HUES48 (cell line): ENCODE data around the gene RPUSD1.
"Not testable (repeated sequence)": the region's sequence is repeated elsewhere in the genome, so short reads cannot be mapped to it uniquely, and the experiment has no call there.

Experiments
- H3K27ac ChIP-seq: one replicate; pipeline ENCODE4 v1.7.0; 2013; ENCODE audit warnings: low read depth, low read length, inconsistent platforms
- H3K27me3 ChIP-seq: 2 replicates; pipeline ENCODE4 v1.6.1; 2013; ENCODE audit warnings: mild to moderate bottlenecking, low read length; ENCODE audit not compliant: control insufficient read depth, insufficient read depth
- H3K36me3 ChIP-seq: 2 replicates; pipeline ENCODE4 v1.6.1; 2013; ENCODE audit warnings: low read length; ENCODE audit not compliant: control insufficient read depth, insufficient read depth
- H3K4me1 ChIP-seq: 2 replicates; pipeline ENCODE4 v1.6.1; 2013; ENCODE audit warnings: mild to moderate bottlenecking, low read length; ENCODE audit not compliant: control insufficient read depth, insufficient read depth
- H3K4me3 ChIP-seq: 2 replicates; pipeline ENCODE4 v1.5.1; 2013; ENCODE audit warnings: mild to moderate bottlenecking, low read depth, low read length
- H3K9ac ChIP-seq: 2 replicates; pipeline ENCODE4 v1.6.1; 2013; ENCODE audit warnings: mild to moderate bottlenecking, low read depth, low read length, moderate library complexity
- H3K9me3 ChIP-seq: 2 replicates; pipeline ENCODE4 v1.6.1; 2013; ENCODE audit warnings: low read length; ENCODE audit not compliant: control insufficient read depth, insufficient read depth

RPUSD1 gene

GRCh38 chr16:827513-827912, 39.3 kb upstream of the RPUSD1 start:
- Histone ChIP-seq H3K4me1 (no peaks in the 10 kb centered on the region), H3K27ac (no peak overlapping the region), H3K9ac (no peak overlapping the region), H3K36me3 (no peaks in the 10 kb centered on the region), H3K4me3 (no peak overlapping the region), H3K9me3 (no peaks in the 10 kb centered on the region), H3K27me3 (no peaks in the 10 kb centered on the region)

- Histone ChIP-seq H3K27me3 (no peaks in the 10 kb centered on the region), H3K27ac (no peak overlapping the region), H3K36me3 (no peaks in the 10 kb centered on the region), H3K4me3 (no peak overlapping the region), H3K9me3 (no peaks in the 10 kb centered on the region), H3K4me1 (no peaks in the 10 kb centered on the region), H3K9ac (no peak overlapping the region)
These were observed 37.3 kb upstream of the RPUSD1 start for GRCh38 chr16:825341-826061.

- H3K9me3 ChIP-seq = no peaks in the 10 kb centered on the region
- H3K27me3 ChIP-seq = no peaks in the 10 kb centered on the region
- H3K36me3 ChIP-seq = no peaks in the 10 kb centered on the region
- no peak overlapping the region for H3K4me3 ChIP-seq
- no peak overlapping the region for H3K27ac ChIP-seq
- H3K9ac ChIP-seq = no peak overlapping the region
- H3K4me1 ChIP-seq = no peaks in the 10 kb centered on the region
These were observed 36.4 kb upstream of the RPUSD1 start for GRCh38 chr16:824601-825000.

GRCh38 chr16:824194-824593, 36.0 kb upstream of the RPUSD1 start:
- Histone ChIP-seq H3K9me3 (no peaks in the 10 kb centered on the region), H3K27me3 (no peaks in the 10 kb centered on the region), H3K9ac (no peak overlapping the region), H3K27ac (no peak overlapping the region), H3K4me1 (no peaks in the 10 kb centered on the region), H3K36me3 (no peaks in the 10 kb centered on the region), H3K4me3 (no peak overlapping the region)

- no peaks in the 10 kb centered on the region for H3K36me3 ChIP-seq
- H3K27ac ChIP-seq = no peak overlapping the region
- no peak overlapping the region for H3K4me3 ChIP-seq
- H3K9me3 ChIP-seq = peaks cover 3% of the 10 kb centered on the region; the same call in 1 of the 2 replicates
- H3K4me1 ChIP-seq = no peaks in the 10 kb centered on the region
- H3K27me3 ChIP-seq = no peaks in the 10 kb centered on the region
- H3K9ac ChIP-seq = no peak overlapping the region
These were observed 34.7 kb upstream of the RPUSD1 start for GRCh38 chr16:822909-823297.

GRCh38 chr16:822174-822908, 34.2 kb upstream of the RPUSD1 start:
- H3K4me1 ChIP-seq = no peaks in the 10 kb centered on the region
- H3K27ac ChIP-seq = no peak overlapping the region
- H3K9me3 ChIP-seq = peaks cover 3% of the 10 kb centered on the region; the same call in 1 of the 2 replicates
- no peaks in the 10 kb centered on the region for H3K36me3 ChIP-seq
- H3K9ac ChIP-seq = no peak overlapping the region
- H3K27me3 ChIP-seq = no peaks in the 10 kb centered on the region
- H3K4me3 ChIP-seq = no peak overlapping the region

GRCh38 chr16:821751-822150, 33.6 kb upstream of the RPUSD1 start:
- Histone ChIP-seq H3K4me3 (no peak overlapping the region), H3K9ac (no peak overlapping the region), H3K27me3 (no peaks in the 10 kb centered on the region), H3K27ac (no peak overlapping the region), H3K9me3 (peaks cover 3% of the 10 kb centered on the region; the same call in 1 of the 2 replicates), H3K4me1 (no peaks in the 10 kb centered on the region), H3K36me3 (no peaks in the 10 kb centered on the region)

- Histone ChIP-seq H3K9ac (no peak overlapping the region), H3K27ac (no peak overlapping the region), H3K36me3 (no peaks in the 10 kb centered on the region), H3K27me3 (no peaks in the 10 kb centered on the region), H3K4me3 (no peak overlapping the region), H3K4me1 (no peaks in the 10 kb centered on the region), H3K9me3 (peaks cover 3% of the 10 kb centered on the region; the same call in 1 of the 2 replicates)
These were observed 32.6 kb upstream of the RPUSD1 start for GRCh38 chr16:820748-821147.

GRCh38 chr16:820044-820408, 31.8 kb upstream of the RPUSD1 start:
- H3K27me3 ChIP-seq, H3K4me1 ChIP-seq, H3K9ac ChIP-seq, H3K27ac ChIP-seq, H3K4me3 ChIP-seq, H3K9me3 ChIP-seq, H3K36me3 ChIP-seq: not testable (repeated sequence)

GRCh38 chr16:819336-820043, 31.3 kb upstream of the RPUSD1 start:
- H3K27ac ChIP-seq = no peak overlapping the region
- H3K36me3 ChIP-seq = no peaks in the 10 kb centered on the region
- H3K9me3 ChIP-seq = peaks cover 3% of the 10 kb centered on the region; the same call in 1 of the 2 replicates
- H3K9ac ChIP-seq = no peak overlapping the region
- no peak overlapping the region for H3K4me3 ChIP-seq
- H3K27me3 ChIP-seq = no peaks in the 10 kb centered on the region
- H3K4me1 ChIP-seq = no peaks in the 10 kb centered on the region

GRCh38 chr16:818592-818991, 30.4 kb upstream of the RPUSD1 start:
- Histone ChIP-seq H3K27ac (no peak overlapping the region), H3K9ac (no peak overlapping the region), H3K27me3 (no peaks in the 10 kb centered on the region), H3K4me3 (no peak overlapping the region), H3K9me3 (peaks cover 3% of the 10 kb centered on the region; the same call in 1 of the 2 replicates), H3K36me3 (no peaks in the 10 kb centered on the region), H3K4me1 (no peaks in the 10 kb centered on the region)
